Measurements from ENCODE around the gene TBX1. TPM values are rescaled to one million over a fixed set of nuclear protein-coding genes. Genes with fewer than 3 reads are reported as not detected.

The TBX1 gene
- total and polyA plus RNA-seq, 2 of the 8 experiments (the other 6 are each of a cell fraction or from before 2014, with no cell fraction given) = 0.28 TPM; not detected in 1

DNA sequence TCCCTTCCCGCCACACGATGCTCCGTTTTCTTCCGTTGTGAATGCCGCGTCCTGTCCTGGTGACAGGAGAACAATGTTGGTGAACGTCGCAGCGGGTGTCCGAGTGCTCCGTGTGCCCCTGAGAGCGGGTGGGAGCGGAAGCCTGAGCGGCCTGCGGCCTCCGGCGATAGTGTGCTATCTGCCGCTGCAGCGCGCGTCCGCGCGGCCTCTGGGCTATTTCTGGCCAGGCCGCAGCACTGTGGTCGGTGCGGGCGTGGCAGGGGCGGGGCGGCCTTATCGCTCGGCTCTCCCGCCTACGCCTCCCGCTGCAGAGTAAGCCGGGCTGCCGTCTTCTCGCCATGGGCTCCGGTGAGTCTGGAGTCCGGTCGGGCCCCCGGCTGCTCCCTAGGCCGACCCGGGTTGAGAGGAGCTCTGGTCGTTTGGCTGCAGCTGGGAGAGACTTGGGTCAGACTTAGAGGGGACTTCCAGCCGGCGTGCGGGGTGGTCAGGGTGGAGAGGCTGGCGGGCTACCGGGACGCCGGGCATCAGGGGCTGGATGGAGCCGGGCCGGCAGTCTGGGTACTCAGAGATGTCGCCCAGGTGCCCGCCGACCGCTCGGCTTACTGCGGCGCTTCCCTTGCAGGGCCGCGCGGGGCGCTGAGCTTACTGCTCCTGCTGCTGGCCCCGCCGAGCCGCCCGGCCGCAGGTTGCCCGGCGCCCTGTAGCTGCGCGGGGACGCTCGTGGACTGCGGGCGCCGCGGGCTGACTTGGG is 37.2 kb upstream of the TBX1 start, which contains the start of gene GP1BB (continued):
- TF ChIP-seq RNF2 (IDR thresholded peaks at IDR 0.05; ENCODE audit: borderline replicate concordance, low read depth, low read length, missing control alignments, poor library complexity, severe bottlenecking) (peak; percentile 36), SAP30 (IDR thresholded peaks at IDR 0.05; ENCODE audit: insufficient read depth, insufficient replicate concordance, low read length) (no peak), CTCF (IDR thresholded peaks at IDR 0.05; ENCODE audit: control extremely low read depth in 1 of 3, insufficient read depth in 1 of 3, low read depth in 1 of 3, low read length in 3 of 3) (peak in 2 of 3 experiments; percentile 22 to 39; a peak in 3 of 4 replicates), TCF12 (IDR thresholded peaks at IDR 0.05; ENCODE audit: low read depth, low read length) (no peak)
